A673 (cell line): ENCODE measurements around the gene ERFL. TPM values are rescaled to one million over a fixed set of nuclear protein-coding genes. Genes with fewer than 3 reads are reported as not detected.

Experiments
- BruUV-seq: library from RNA; stranded (reverse); fragments of 400-500 nt; replicated peaks from 2 replicates; lab custom pipeline; 2021; lab: Mats Ljungman, UMichigan
- CTCF ChIA-PET: fragments of 300-600 bp; sonication (Branson Sonifier 250); formaldehyde crosslinking; loops from one replicate; lab custom pipeline; 2022; ENCODE audit warnings: antibody characterized with exemption; lab: Charles Lee
- POLR2A ChIA-PET: fragments of 300-600 bp; sonication (Branson Sonifier 250); formaldehyde crosslinking; loops from one replicate; lab custom pipeline; 2022; ENCODE audit warnings: antibody characterized with exemption; ENCODE audit not compliant: low non-redundant PET; lab: Charles Lee
- DNase-seq: peaks from one replicate; pipeline ENCODE4 v3.0.0-alpha.2; 2015; ENCODE audit warnings: low spot score
- H3K27ac ChIP-seq: fragments of 200-600 bp; sonication (generic); 2 replicates; pipeline ENCODE4 v1.5.1; 2016; ENCODE audit warnings: mixed run types, low read depth, mild to moderate bottlenecking, mixed read lengths, antibody characterized with exemption, low read length; ENCODE audit not compliant: poor library complexity, severe bottlenecking
- H3K27me3 ChIP-seq: fragments of 200-600 bp; sonication (generic); replicated peaks from 2 replicates; pipeline ENCODE4 v1.6.1; 2017; ENCODE audit warnings: mixed run types, low read depth, mild to moderate bottlenecking, mixed read lengths, antibody characterized with exemption, low read length; ENCODE audit not compliant: insufficient read depth, poor library complexity
- H3K36me3 ChIP-seq: fragments of 200-600 bp; sonication (generic); 2 replicates; pipeline ENCODE4 v1.6.1; 2016; ENCODE audit warnings: mixed run types, mild to moderate bottlenecking, mixed read lengths, antibody characterized with exemption, low read length; ENCODE audit not compliant: insufficient read depth, poor library complexity, severe bottlenecking
- H3K4me1 ChIP-seq: fragments of 200-600 bp; sonication (generic); 2 replicates; pipeline ENCODE4 v1.6.1; 2017; ENCODE audit warnings: mixed run types, mild to moderate bottlenecking, mixed read lengths, antibody characterized with exemption, low read length; ENCODE audit not compliant: insufficient read depth, poor library complexity, severe bottlenecking
- H3K4me3 ChIP-seq: fragments of 200-600 bp; sonication (generic); 2 replicates; pipeline ENCODE4 v1.5.1; 2016; ENCODE audit warnings: low read depth, mixed run types, mild to moderate bottlenecking, mixed read lengths, low read length; ENCODE audit not compliant: poor library complexity, severe bottlenecking
- H3K9me3 ChIP-seq: fragments of 200-600 bp; sonication (generic); 2 replicates; pipeline ENCODE4 v1.6.1; 2016; ENCODE audit warnings: mixed run types, low read depth, mild to moderate bottlenecking, mixed read lengths, antibody characterized with exemption, low read length; ENCODE audit not compliant: poor library complexity, severe bottlenecking
- EZH2 ChIP-seq: fragments of 200-600 bp; sonication (generic); IDR thresholded peaks from 2 replicates; pipeline ENCODE4 v1.6.1; 2017; ENCODE audit warnings: borderline replicate concordance, low read depth, mild to moderate bottlenecking, mixed read lengths, antibody characterized with exemption, low read length; ENCODE audit not compliant: poor library complexity, severe bottlenecking
- intact Hi-C: fragments of 100-400 bp; cut with micrococcal nuclease; formaldehyde crosslinking; loops from one replicate; pipeline ENCODE4 v1.10.0; 2022; ENCODE audit not compliant: unreplicated experiment
- total RNA-seq: library from RNA; stranded (reverse); gene quantifications from 2 replicates; pipeline ENCODE4 v1.2.3, GENCODE V29; 2021
- TF ChIP-seq, protein P1 (sequence below): fragments of 300-800, 200-600 bp; sonication (generic); conservative IDR thresholded peaks from 2 replicates; pipeline ENCODE4 v1.5.1; 2017; ENCODE audit warnings: low read depth, mild to moderate bottlenecking, antibody characterized with exemption, low read length, moderate library complexity, mixed read lengths

Gene ERFL
- total RNA-seq, 1 experiment from 2014 or later = 0.95 TPM

GRCh38 chr19:41872775-41873647 is 55.2 kb downstream of the ERFL start:
- Histone ChIP-seq H3K27ac (peak overlapping the region; percentile 56), H3K4me1 (peaks cover 27% of the 10 kb centered on the region), H3K9me3 (no peaks in the 10 kb centered on the region), H3K4me3 (no peak overlapping the region), H3K27me3 (no peaks in the 10 kb centered on the region), H3K36me3 (peaks cover 50% of the 10 kb centered on the region)
- TF ChIP-seq, protein P1, sequence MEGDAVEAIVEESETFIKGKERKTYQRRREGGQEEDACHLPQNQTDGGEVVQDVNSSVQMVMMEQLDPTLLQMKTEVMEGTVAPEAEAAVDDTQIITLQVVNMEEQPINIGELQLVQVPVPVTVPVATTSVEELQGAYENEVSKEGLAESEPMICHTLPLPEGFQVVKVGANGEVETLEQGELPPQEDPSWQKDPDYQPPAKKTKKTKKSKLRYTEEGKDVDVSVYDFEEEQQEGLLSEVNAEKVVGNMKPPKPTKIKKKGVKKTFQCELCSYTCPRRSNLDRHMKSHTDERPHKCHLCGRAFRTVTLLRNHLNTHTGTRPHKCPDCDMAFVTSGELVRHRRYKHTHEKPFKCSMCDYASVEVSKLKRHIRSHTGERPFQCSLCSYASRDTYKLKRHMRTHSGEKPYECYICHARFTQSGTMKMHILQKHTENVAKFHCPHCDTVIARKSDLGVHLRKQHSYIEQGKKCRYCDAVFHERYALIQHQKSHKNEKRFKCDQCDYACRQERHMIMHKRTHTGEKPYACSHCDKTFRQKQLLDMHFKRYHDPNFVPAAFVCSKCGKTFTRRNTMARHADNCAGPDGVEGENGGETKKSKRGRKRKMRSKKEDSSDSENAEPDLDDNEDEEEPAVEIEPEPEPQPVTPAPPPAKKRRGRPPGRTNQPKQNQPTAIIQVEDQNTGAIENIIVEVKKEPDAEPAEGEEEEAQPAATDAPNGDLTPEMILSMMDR = peak; percentile 86
- no peak for TF ChIP-seq EZH2
- ChIA-PET POLR2A (interaction anchor here (0.6 to 0.7 kb wide), 2 partner anchors 23 to 1725 kb away, joined by 3 read pairs; no protein-coding TSS in a partner anchor), CTCF (interaction anchor here (0.6 to 1.1 kb wide), 5 partner anchors 11 to 173 kb away, joined by 3 to 7 read pairs (median 4); partner anchors contain the start of gene RABAC1)
- intact Hi-C loops = loop anchor here (1.0 kb wide), 1 partner anchor 78 kb away; no protein-coding TSS in a partner anchor
- peak; percentile 81 for DNase-seq
- BruUV-seq = TSS peak; percentile 4

DNA sequence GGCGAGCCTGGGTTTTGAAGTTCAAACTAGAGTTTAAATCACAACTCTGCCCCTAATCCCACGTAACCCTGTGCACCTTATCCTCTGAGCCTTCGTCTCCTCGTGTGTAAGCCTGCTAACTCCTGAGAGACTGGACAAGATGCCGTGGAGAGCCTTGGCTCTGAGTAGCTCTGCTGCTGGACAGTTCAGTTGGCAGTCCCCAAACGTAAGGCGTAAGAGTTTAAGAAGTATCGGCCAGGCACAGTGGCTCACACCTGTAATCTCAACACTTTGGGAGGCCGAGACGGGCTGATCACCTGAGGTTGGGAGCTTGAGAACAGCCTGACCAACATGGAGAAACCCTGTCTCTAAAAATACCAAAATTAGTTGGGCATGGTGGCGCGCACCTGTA is 55.9 kb downstream of the ERFL start:
- ChIA-PET CTCF (interaction anchor here (1.1 kb wide), 1 partner anchor 87 kb away, joined by 4 read pairs; the partner anchor contains the start of gene RABAC1), POLR2A (no interaction called here)
- no peak for DNase-seq
- Histone ChIP-seq H3K27ac (peak overlapping the region; percentile 56), H3K27me3 (no peaks in the 10 kb centered on the region), H3K4me3 (no peak overlapping the region), H3K9me3 (no peaks in the 10 kb centered on the region), H3K4me1 (peaks cover 26% of the 10 kb centered on the region), H3K36me3 (peaks cover 56% of the 10 kb centered on the region)
- intact Hi-C loops = no loop called here
- TF ChIP-seq, protein P1 = no peak
- no peak for TF ChIP-seq EZH2
- BruUV-seq = no TSS peak

GRCh38 chr19:41871573-41872383 is 56.5 kb downstream of the ERFL start:
- CTCF ChIA-PET = no interaction called here

More at GRCh38 chr19:41871573-41872383, 56.5 kb downstream of the ERFL start:
- peaks cover 22% of the 10 kb centered on the region for H3K4me1 ChIP-seq
- no peaks in the 10 kb centered on the region for H3K27me3 ChIP-seq
- H3K27ac ChIP-seq = peak overlapping the region; percentile 56
- intact Hi-C loops = no loop called here
- no TSS peak for BruUV-seq
- DNase-seq = no peak
- no peaks in the 10 kb centered on the region for H3K9me3 ChIP-seq
- POLR2A ChIA-PET = no interaction called here
- H3K36me3 ChIP-seq = peaks cover 62% of the 10 kb centered on the region
- no peak overlapping the region for H3K4me3 ChIP-seq
- TF ChIP-seq, protein P1 = no peak
- TF ChIP-seq EZH2 = no peak
